Measurements from ENCODE around the gene ACTG2.

DNA sequence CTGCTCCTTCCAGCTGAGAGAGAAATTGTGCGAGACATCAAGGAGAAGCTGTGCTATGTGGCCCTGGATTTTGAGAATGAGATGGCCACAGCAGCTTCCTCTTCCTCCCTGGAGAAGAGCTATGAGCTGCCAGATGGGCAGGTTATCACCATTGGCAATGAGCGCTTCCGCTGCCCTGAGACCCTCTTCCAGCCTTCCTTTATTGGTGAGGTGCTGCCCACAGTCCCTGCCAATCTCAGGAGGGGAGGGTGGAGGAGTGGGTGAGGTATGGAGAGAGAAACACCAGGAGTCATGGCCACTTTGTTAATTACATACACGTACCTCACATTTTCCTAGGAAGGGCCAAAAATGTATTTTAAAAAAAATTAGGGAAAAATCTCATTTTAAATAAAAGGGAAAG, 21.9 kb downstream of the ACTG2 start:
- TF ChIP-seq, protein P1, sequence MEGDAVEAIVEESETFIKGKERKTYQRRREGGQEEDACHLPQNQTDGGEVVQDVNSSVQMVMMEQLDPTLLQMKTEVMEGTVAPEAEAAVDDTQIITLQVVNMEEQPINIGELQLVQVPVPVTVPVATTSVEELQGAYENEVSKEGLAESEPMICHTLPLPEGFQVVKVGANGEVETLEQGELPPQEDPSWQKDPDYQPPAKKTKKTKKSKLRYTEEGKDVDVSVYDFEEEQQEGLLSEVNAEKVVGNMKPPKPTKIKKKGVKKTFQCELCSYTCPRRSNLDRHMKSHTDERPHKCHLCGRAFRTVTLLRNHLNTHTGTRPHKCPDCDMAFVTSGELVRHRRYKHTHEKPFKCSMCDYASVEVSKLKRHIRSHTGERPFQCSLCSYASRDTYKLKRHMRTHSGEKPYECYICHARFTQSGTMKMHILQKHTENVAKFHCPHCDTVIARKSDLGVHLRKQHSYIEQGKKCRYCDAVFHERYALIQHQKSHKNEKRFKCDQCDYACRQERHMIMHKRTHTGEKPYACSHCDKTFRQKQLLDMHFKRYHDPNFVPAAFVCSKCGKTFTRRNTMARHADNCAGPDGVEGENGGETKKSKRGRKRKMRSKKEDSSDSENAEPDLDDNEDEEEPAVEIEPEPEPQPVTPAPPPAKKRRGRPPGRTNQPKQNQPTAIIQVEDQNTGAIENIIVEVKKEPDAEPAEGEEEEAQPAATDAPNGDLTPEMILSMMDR (IDR thresholded peaks at IDR 0.05) = no peak
- no peak for TF ChIP-seq EP300 (IDR thresholded peaks at IDR 0.05)
